ENCODE measurements around the gene CHD1L.

- no peak for TF ChIP-seq CTCF (IDR thresholded peaks at IDR 0.05)
- TF ChIP-seq POLR2A (IDR thresholded peaks at IDR 0.05) = no peak
Measured at GRCh38 chr1:147292631-147293251, 50.3 kb downstream of the CHD1L start.
